K562 (cell line): ENCODE measurements around the gene SIAE. TPM values are rescaled to one million over a fixed set of nuclear protein-coding genes. Genes with fewer than 3 reads are reported as not detected.

ENCODE experiments used
- ATAC-seq: fragments of 200-7000 bp; cut with Tn5 transposase; 3 replicates; pipeline ENCODE4 v1.9.1; 2020; ENCODE audit warnings: moderate library complexity
- BruUV-seq: library from RNA; stranded (reverse); fragments of 400-500 nt; replicated peaks from 2 replicates; lab custom pipeline; 2021; lab: Mats Ljungman, UMichigan
- CTCF ChIA-PET: fragments of 300-600 bp; formaldehyde crosslinking; extraction: SDS; loops from one replicate; lab custom pipeline; 2021; ENCODE audit warnings: low intra/inter-chr PET ratio; lab: Yijun Ruan, JAX
- POLR2A ChIA-PET: fragments of 300-600, 350-650 bp; sonication (Branson Sonifier 250); formaldehyde crosslinking; extraction: SDS; loops from one replicate; lab custom pipeline; 2021; ENCODE audit warnings: antibody characterized with exemption, inconsistent platforms; lab: Yijun Ruan, JAX
- DNase-seq, 4 experiments: peaks; one replicate each; pipeline versions ENCODE4 v3.0.0 to v3.0.0-alpha.2; 2011 to 2018; ENCODE audit warnings: low spot score in 3 of 4, mixed read lengths in 3 of 4; ENCODE audit errors: extremely low read depth in 1 of 4
- FAIRE-seq: peaks from 2 replicates; lab custom pipeline; 2011; peaks lifted over from hg19 to GRCh38; lab: Jason Lieb, UNC
- H2AFZ ChIP-seq: 2 replicates; pipeline ENCODE4 v1.6.0; 2011; ENCODE audit warnings: low read depth, low read length, control low read depth, inconsistent platforms
- H3K27ac ChIP-seq: fragments of 200-600 bp; 3 replicates; pipeline ENCODE4 v1.8.0; 2011; ENCODE audit warnings: low read depth, mild to moderate bottlenecking, control low read depth, inconsistent platforms, low read length, moderate library complexity, mixed read lengths; ENCODE audit errors: extremely low read depth
- H3K27me3 ChIP-seq, 2 experiments: fragments of 300-600 bp in 1 of 2; 2 replicates in 1 of 2; 3 replicates in 1 of 2; pipeline versions ENCODE4 v1.6.0 to v1.8.0; 2011; ENCODE audit warnings: inconsistent platforms in 2 of 2, low read length in 2 of 2, mild to moderate bottlenecking in 1 of 2, mixed read lengths in 1 of 2, moderate library complexity in 1 of 2; ENCODE audit not compliant: control insufficient read depth in 2 of 2, insufficient read depth in 2 of 2
- H3K36me3 ChIP-seq: fragments of 300-600 bp; 3 replicates; pipeline ENCODE4 v1.8.0; 2011; ENCODE audit warnings: mild to moderate bottlenecking, low read length, inconsistent platforms; ENCODE audit not compliant: control insufficient read depth, insufficient read depth
- H3K4me1 ChIP-seq, 2 experiments: fragments of 200-600 bp in 1 of 2; replicated peaks in 1 of 2; 2 replicates in 1 of 2; 3 replicates in 1 of 2; pipeline versions ENCODE4 v1.5.1 to v1.8.0; 2011; ENCODE audit warnings: inconsistent platforms in 2 of 2, low read length in 2 of 2, mild to moderate bottlenecking in 1 of 2, mixed read lengths in 1 of 2, moderate library complexity in 1 of 2; ENCODE audit not compliant: control insufficient read depth in 2 of 2, insufficient read depth in 2 of 2
- H3K4me2 ChIP-seq: 2 replicates; pipeline ENCODE4 v1.6.1; 2011; ENCODE audit warnings: low read length, control low read depth, inconsistent platforms, mixed read lengths; ENCODE audit not compliant: insufficient read depth
- H3K4me3 ChIP-seq: fragments of 200-600 bp; sonication (generic), shearing (Covaris generic); 2 replicates; pipeline ENCODE4 v1.5.1; 2016; ENCODE audit warnings: control low read depth, inconsistent platforms
- H3K79me2 ChIP-seq: fragments of 200-600 bp; 3 replicates; pipeline ENCODE4 v1.8.0; 2011; ENCODE audit warnings: low read length, inconsistent platforms; ENCODE audit not compliant: control insufficient read depth, insufficient read depth
- H3K9ac ChIP-seq, 2 experiments: 2 replicates each; pipeline versions ENCODE4 v1.6.0 to v1.6.1; 2011; ENCODE audit warnings: low read depth in 2 of 2, low read length in 2 of 2, control low read depth in 1 of 2, inconsistent platforms in 1 of 2, mild to moderate bottlenecking in 1 of 2, mixed read lengths in 1 of 2; ENCODE audit not compliant: insufficient read depth in 1 of 2
- H3K9me1 ChIP-seq: one replicate; pipeline ENCODE4 v1.6.0; 2011; ENCODE audit warnings: inconsistent platforms, mild to moderate bottlenecking, low read length, moderate library complexity; ENCODE audit not compliant: control insufficient read depth, insufficient read depth
- H3K9me3 ChIP-seq: replicated peaks from 2 replicates; pipeline ENCODE4 v1.5.1; 2011; ENCODE audit warnings: low read depth, low read length, inconsistent platforms; ENCODE audit not compliant: control insufficient read depth, insufficient read depth
- H4K20me1 ChIP-seq: replicated peaks from 2 replicates; pipeline ENCODE4 v1.6.1; 2011; ENCODE audit warnings: low read length, inconsistent platforms, mixed read lengths; ENCODE audit not compliant: control insufficient read depth, insufficient read depth
- DMBX1 ChIP-seq: fragments of 250-450 bp; sonication (Bioruptor Pico); IDR thresholded peaks from 2 replicates; pipeline ENCODE4 v1.8.0; 2022; ENCODE audit warnings: inconsistent platforms, mild to moderate bottlenecking, moderate library complexity, borderline replicate concordance
- EWSR1 ChIP-seq: fragments of 450-650 bp; IDR thresholded peaks from 2 replicates; pipeline ENCODE4 v1.6.1; 2018; ENCODE audit warnings: borderline replicate concordance, mild to moderate bottlenecking, low read depth, moderate library complexity; ENCODE audit not compliant: partially characterized antibody
- FOXA1 ChIP-seq: fragments of 450-650 bp; IDR thresholded peaks from 2 replicates; pipeline ENCODE4 v1.6.1; 2016; ENCODE audit warnings: mild to moderate bottlenecking, borderline replicate concordance
- HDAC2 ChIP-seq: fragments of 450-650 bp; IDR thresholded peaks from 2 replicates; pipeline ENCODE4 v1.6.1; 2016; ENCODE audit warnings: mild to moderate bottlenecking
- HNRNPH1 ChIP-seq: fragments of 200-400 bp; formaldehyde crosslinking; optimal IDR thresholded peaks from 2 replicates; pipeline ENCODE3; 2017; ENCODE audit warnings: low read depth, mild to moderate bottlenecking, low read length, moderate library complexity
- MAZ ChIP-seq, 2 experiments: fragments of 450-650 bp in 1 of 2; sonication (generic) in 1 of 2; formaldehyde crosslinking; IDR thresholded peaks in 1 of 2; conservative IDR thresholded peaks in 1 of 2; 2 replicates each; pipeline versions ENCODE4 v1.4.0 to v1.5.0; 2020; ENCODE audit warnings: mild to moderate bottlenecking in 1 of 2, missing genetic modification reagents in 1 of 2
- MYNN ChIP-seq, 2 experiments: sonication (generic); formaldehyde crosslinking in 1 of 2; IDR thresholded peaks; 2 replicates each; pipeline versions ENCODE4 v1.5.0 to v1.6.1; 2016 to 2020; ENCODE audit warnings: antibody characterized with exemption in 1 of 2, missing genetic modification reagents in 1 of 2
- ZSCAN29 ChIP-seq: fragments of 450-650 bp; IDR thresholded peaks from 2 replicates; pipeline ENCODE4 v1.6.1; 2017
- WGBS: fragments of 100-300 bp; shearing (Covaris generic); methylation state at CpG from one replicate; pipeline ENCODE4 v1.1.6; 2016; ENCODE audit warnings: low coverage, mixed read lengths; ENCODE audit not compliant: insufficient coverage; ENCODE audit errors: missing lambda C conversion rate; 5-methylcytosine and 5-hydroxymethylcytosine counted together
- in situ Hi-C: fragments of 300-500 bp; cut with MboI; formaldehyde crosslinking; loops from 4 replicates; pipeline ENCODE4 v1.15.0; 2018; ENCODE audit warnings: inconsistent platforms, mixed read lengths
- intact Hi-C: fragments of 100-400 bp; cut with micrococcal nuclease; formaldehyde crosslinking; loops from 2 replicates; pipeline ENCODE4 v1.14.2; 2022
- polyA plus RNA-seq, 8 experiments: library from polyadenylated mRNA; depleted of rRNA in 4 of 8; stranded (reverse) in 5 of 8; unstranded in 3 of 8; fragments of >200 nt; fragmentation: Nextera tagmentation in 2 of 8; fragmentation: Illumina TruSeq in 1 of 8; extraction: Ambion mirVana in 2 of 8; extraction: Trizol in 1 of 8; gene quantifications; 2 replicates each; pipeline versions ENCODE4 v1.2.1 to v1.2.3, GENCODE V29; 2011 to 2014; ENCODE audit warnings: inconsistent platforms in 1 of 8, missing spikeins in 1 of 8
- total RNA-seq, 7 experiments: library from RNA; depleted of rRNA in 6 of 7; stranded (reverse); fragments of >200 nt in 6 of 7; fragmentation: Illumina TruSeq in 2 of 7; extraction: Trizol in 2 of 7; gene quantifications; 2 replicates each; pipeline versions ENCODE4 v1.2.1 to v1.2.3, GENCODE V29; 2011 to 2021; ENCODE audit warnings: low replicate concordance in 1 of 7

SIAE gene
- total and polyA plus RNA-seq, 9 of the 15 experiments (the other 6 are each of a cell fraction or from before 2014, with no cell fraction given) = 0.89 to 9.6 (median 3.7) TPM

- FAIRE-seq = no peak
- Histone ChIP-seq H3K4me3 (no peak overlapping the region), H3K27ac (no peak overlapping the region), H3K9me1 (no peaks in the 10 kb centered on the region), H3K9ac (no peak overlapping the region), H3K9me3 (no peaks in the 10 kb centered on the region), H3K4me2 (no peak overlapping the region), H3K4me1 (peaks cover 0 to 1% of the 10 kb centered on the region in 2 experiments; a peak in 2 of 5 replicates), H2AFZ (no peak overlapping the region), H3K27me3 (peaks cover 3 to 23% of the 10 kb centered on the region in 2 experiments; a peak in 2 of 5 replicates), H3K36me3 (no peaks in the 10 kb centered on the region), H4K20me1 (no peaks in the 10 kb centered on the region), H3K79me2 (no peaks in the 10 kb centered on the region)
- TF ChIP-seq MAZ (CRISPR knock-in tag; conservative IDR thresholded peaks at IDR 0.05 in 1 of 2, IDR thresholded peaks at IDR 0.05 in 1 of 2) = no peak
- TF ChIP-seq FOXA1 = no peak
- TF ChIP-seq ZSCAN29 = no peak
- no peak for TF ChIP-seq HDAC2
- no peak for TF ChIP-seq EWSR1
- TF ChIP-seq HNRNPH1 = no peak
- no peak for TF ChIP-seq MYNN (IDR thresholded peaks at IDR 0.05)
- no peak for TF ChIP-seq MYNN (CRISPR knock-in tag; IDR thresholded peaks at IDR 0.05)
- TF ChIP-seq DMBX1 (CRISPR knock-in tag) = no peak
- no peak for ATAC-seq
- DNase-seq = no peak
- WGBS = 28% methylated on average over 3 of the region's 3 CpGs
- POLR2A ChIA-PET = interaction anchor here (0.6 kb wide), 1 partner anchor 10 kb away, joined by 4 read pairs; no protein-coding TSS in a partner anchor
- intact Hi-C loops = no loop called here
- in situ Hi-C loops = no loop called here
- BruUV-seq = no TSS peak
- CTCF ChIA-PET = no interaction called here
Observed at GRCh38 chr11:124612045-124612444, 61.5 kb downstream of the SIAE start.
